IMR-90 (cell line): Measurements from ENCODE around the gene TMA16. TPM values are rescaled to one million over a fixed set of nuclear protein-coding genes. Genes with fewer than 3 reads are reported as not detected.

Experiments used
- ATAC-seq: fragments of 200-7000 bp; cut with Tn5 transposase; 2 replicates; pipeline ENCODE4 v1.9.1; 2020; ENCODE audit warnings: low read depth, mild to moderate bottlenecking, moderate library complexity
- BruUV-seq: library from RNA; stranded (reverse); fragments of 400-500 nt; replicated peaks from 2 replicates; lab custom pipeline; 2021; lab: Mats Ljungman, UMichigan
- CTCF ChIA-PET: fragments of 300-600 bp; formaldehyde crosslinking; extraction: SDS; loops from one replicate; lab custom pipeline; 2021; ENCODE audit warnings: antibody characterized with exemption; lab: Yijun Ruan, JAX
- POLR2A ChIA-PET: fragments of 300-600 bp; sonication (Branson Sonifier 250); formaldehyde crosslinking; loops from one replicate; lab custom pipeline; 2022; ENCODE audit warnings: antibody characterized with exemption; ENCODE audit not compliant: unreplicated experiment; lab: Charles Lee
- DNase-seq: peaks from one replicate; pipeline ENCODE4 v3.0.0; 2013
- H2AFZ ChIP-seq: replicated peaks from 2 replicates; pipeline ENCODE3; 2013; ENCODE audit warnings: low read length, mild to moderate bottlenecking; ENCODE audit not compliant: poor library complexity
- H2AK5ac ChIP-seq: 2 replicates; pipeline ENCODE4 v1.6.1; 2013; ENCODE audit warnings: low read depth, low read length, inconsistent platforms
- H2AK9ac ChIP-seq: replicated peaks from 2 replicates; pipeline ENCODE3; 2013; ENCODE audit warnings: mild to moderate bottlenecking, low read depth, low read length, moderate library complexity; ENCODE audit not compliant: poor library complexity
- H2BK120ac ChIP-seq: 2 replicates; pipeline ENCODE4 v1.6.1; 2013; ENCODE audit warnings: low read depth, low read length, inconsistent platforms
- H2BK15ac ChIP-seq: 3 replicates; pipeline ENCODE4 v1.6.1; 2013; ENCODE audit warnings: low read depth, low read length, inconsistent platforms
- H2BK20ac ChIP-seq: 2 replicates; pipeline ENCODE4 v1.6.1; 2013; ENCODE audit warnings: low read depth, mild to moderate bottlenecking, inconsistent platforms, low read length, moderate library complexity
- H2BK5ac ChIP-seq: 2 replicates; pipeline ENCODE4 v1.6.1; 2013; ENCODE audit warnings: mild to moderate bottlenecking, low read depth, low read length, inconsistent platforms; ENCODE audit not compliant: poor library complexity, severe bottlenecking
- H3K14ac ChIP-seq: replicated peaks from 2 replicates; pipeline ENCODE4 v1.6.1; 2013; ENCODE audit warnings: low read depth, low read length, inconsistent platforms
- H3K18ac ChIP-seq: 2 replicates; pipeline ENCODE4 v1.6.1; 2013; ENCODE audit warnings: low read depth, low read length, control low read depth
- H3K23ac ChIP-seq: 2 replicates; pipeline ENCODE4 v1.6.1; 2013; ENCODE audit warnings: low read depth, low read length, inconsistent platforms
- H3K27ac ChIP-seq: 2 replicates; pipeline ENCODE4 v1.5.1; 2013; ENCODE audit warnings: mild to moderate bottlenecking, control low read depth, low read length; ENCODE audit not compliant: insufficient read depth
- H3K27me3 ChIP-seq: 2 replicates; pipeline ENCODE4 v1.6.1; 2013; ENCODE audit warnings: low read length; ENCODE audit not compliant: control insufficient read depth, insufficient read depth
- H3K36me3 ChIP-seq: 2 replicates; pipeline ENCODE4 v1.6.1; 2013; ENCODE audit warnings: low read length, mixed read lengths; ENCODE audit not compliant: control insufficient read depth, insufficient read depth
- H3K4ac ChIP-seq: 2 replicates; pipeline ENCODE4 v1.6.1; 2013; ENCODE audit warnings: low read depth, low read length, inconsistent platforms
- H3K4me1 ChIP-seq: 2 replicates; pipeline ENCODE4 v1.6.1; 2013; ENCODE audit warnings: low read length, mixed read lengths; ENCODE audit not compliant: control insufficient read depth, insufficient read depth
- H3K4me2 ChIP-seq: 2 replicates; pipeline ENCODE4 v1.6.1; 2013; ENCODE audit warnings: low read depth, mild to moderate bottlenecking, control low read depth, low read length, moderate library complexity
- H3K4me3 ChIP-seq: 2 replicates; pipeline ENCODE4 v1.5.1; 2013; ENCODE audit warnings: low read depth, mild to moderate bottlenecking, control low read depth, low read length, moderate library complexity; ENCODE audit not compliant: insufficient read depth
- H3K56ac ChIP-seq: 2 replicates; pipeline ENCODE4 v1.6.1; 2013; ENCODE audit warnings: low read length, inconsistent platforms; ENCODE audit not compliant: insufficient read depth; ENCODE audit errors: extremely low read depth
- H3K79me1 ChIP-seq, 2 experiments: 2 replicates each; pipeline ENCODE4 v1.6.1; 2013; ENCODE audit warnings: low read length in 2 of 2, inconsistent platforms in 1 of 2, low read depth in 1 of 2
- H3K9ac ChIP-seq: 2 replicates; pipeline ENCODE4 v1.6.1; 2013; ENCODE audit warnings: low read depth, low read length, control low read depth
- H3K9me1 ChIP-seq: 2 replicates; pipeline ENCODE4 v1.6.1; 2013; ENCODE audit warnings: low read length, inconsistent platforms; ENCODE audit not compliant: insufficient read depth
- H3K9me3 ChIP-seq: 2 replicates; pipeline ENCODE4 v1.6.1; 2013; ENCODE audit warnings: low read length; ENCODE audit not compliant: control insufficient read depth, insufficient read depth
- H4K20me1 ChIP-seq: 2 replicates; pipeline ENCODE4 v1.6.1; 2013; ENCODE audit warnings: low read length, inconsistent platforms; ENCODE audit not compliant: insufficient read depth
- H4K5ac ChIP-seq: 2 replicates; pipeline ENCODE4 v1.6.1; 2013; ENCODE audit warnings: mild to moderate bottlenecking, low read depth, low read length, control low read depth
- H4K8ac ChIP-seq, 2 experiments: 2 replicates each; pipeline ENCODE4 v1.6.1; 2013; ENCODE audit warnings: low read depth in 2 of 2, low read length in 2 of 2, control low read depth in 1 of 2, inconsistent platforms in 1 of 2
- H4K91ac ChIP-seq: 2 replicates; pipeline ENCODE4 v1.6.1; 2013; ENCODE audit warnings: low read depth, low read length, inconsistent platforms; ENCODE audit not compliant: insufficient read depth
- BHLHE40 ChIP-seq: fragments of 150-350 bp; IDR thresholded peaks from 2 replicates; pipeline ENCODE4 v1.6.1; 2016; ENCODE audit warnings: mild to moderate bottlenecking, low read depth, low read length
- CEBPB ChIP-seq: IDR thresholded peaks from 2 replicates; pipeline ENCODE4 v1.6.1; 2012; ENCODE audit warnings: low read depth, low read length, improper control_type of control experiment
- CHD1 ChIP-seq: IDR thresholded peaks from 2 replicates; pipeline ENCODE4 v1.6.1; 2012; ENCODE audit warnings: low read depth, low read length, improper control_type of control experiment
- FOS ChIP-seq: fragments of 150-350 bp; IDR thresholded peaks from 2 replicates; pipeline ENCODE4 v1.6.1; 2016; ENCODE audit warnings: low read depth, low read length
- MAFK ChIP-seq: IDR thresholded peaks from 2 replicates; pipeline ENCODE4 v1.6.1; 2012; ENCODE audit warnings: low read depth, low read length, improper control_type of control experiment
- MAZ ChIP-seq: IDR thresholded peaks from 2 replicates; pipeline ENCODE4 v1.6.1; 2012; ENCODE audit warnings: low read depth, mild to moderate bottlenecking, low read length, improper control_type of control experiment, moderate library complexity, borderline replicate concordance
- MXI1 ChIP-seq: IDR thresholded peaks from 2 replicates; pipeline ENCODE4 v1.6.1; 2012; ENCODE audit warnings: low read depth, mild to moderate bottlenecking, low read length, moderate library complexity, borderline replicate concordance
- NFE2L2 ChIP-seq: fragments of 150-350 bp; IDR thresholded peaks from 2 replicates; pipeline ENCODE4 v1.6.1; 2016; ENCODE audit warnings: low read depth, mild to moderate bottlenecking, low read length
- RAD21 ChIP-seq: IDR thresholded peaks from 2 replicates; pipeline ENCODE4 v1.6.1; 2012; ENCODE audit warnings: low read length, improper control_type of control experiment
- RCOR1 ChIP-seq: IDR thresholded peaks from 2 replicates; pipeline ENCODE4 v1.6.1; 2012; ENCODE audit warnings: mild to moderate bottlenecking, low read length, improper control_type of control experiment; ENCODE audit not compliant: insufficient replicate concordance
- RFX5 ChIP-seq: IDR thresholded peaks from 2 replicates; pipeline ENCODE4 v1.8.0; 2012; ENCODE audit warnings: low read depth, mild to moderate bottlenecking, low read length, moderate library complexity
- WGBS, 2 experiments: methylation state at CpG; one replicate each; pipeline versions ENCODE4 v1.1.5 to v1.1.7; 2013; ENCODE audit warnings: missing lambda C conversion rate in 2 of 2; ENCODE audit not compliant: insufficient read length in 1 of 2; ENCODE audit errors: extremely low coverage in 2 of 2; 5-methylcytosine and 5-hydroxymethylcytosine counted together
- dilution Hi-C: fragments of 300-500 bp; cut with HindIII; formaldehyde crosslinking; loops from one replicate; pipeline ENCODE4 v1.14.3; 2018; ENCODE audit warnings: low sequenced_read_pairs; ENCODE audit not compliant: unreplicated experiment
- in situ Hi-C: fragments of 300-500 bp; cut with MboI; formaldehyde crosslinking; loops from 3 replicates; pipeline ENCODE4 v1.14.3; 2019; ENCODE audit warnings: low sequenced_read_pairs, inconsistent platforms, mixed read lengths
- intact Hi-C: fragments of 100-400 bp; cut with micrococcal nuclease; formaldehyde crosslinking; loops from 2 replicates; pipeline ENCODE4 v1.10.0; 2022
- polyA plus RNA-seq, 3 experiments: library from polyadenylated mRNA; depleted of rRNA; stranded (reverse); fragments of >200 nt; gene quantifications; 2 replicates each; pipeline ENCODE4 v1.2.3, GENCODE V29; 2012; ENCODE audit warnings: low replicate concordance in 1 of 3
- total RNA-seq: library from RNA; depleted of rRNA; stranded (reverse); fragments of >200 nt; gene quantifications from 2 replicates; pipeline ENCODE4 v1.2.3, GENCODE V29; 2012
- TF ChIP-seq, protein P1 (sequence below): fragments of 150-350 bp; IDR thresholded peaks from 2 replicates; pipeline ENCODE4 v1.6.1; 2016; ENCODE audit warnings: low read depth, mild to moderate bottlenecking, low read length, moderate library complexity, borderline replicate concordance
- TF ChIP-seq, protein P2 (sequence below): conservative IDR thresholded peaks from 2 replicates; pipeline ENCODE4 v1.5.1; 2012; ENCODE audit warnings: mild to moderate bottlenecking, low read depth, low read length, improper control_type of control experiment
- TF ChIP-seq, protein P3 (sequence below): fragments of 150-350 bp; IDR thresholded peaks from 2 replicates; pipeline ENCODE4 v1.6.1; 2017; ENCODE audit warnings: mild to moderate bottlenecking, antibody characterized with exemption, low read length, low read depth

TMA16 gene
- total and polyA plus RNA-seq, 2 of the 4 experiments (the other 2 are of a cell fraction) = 9.3 to 19.8 TPM

DNA sequence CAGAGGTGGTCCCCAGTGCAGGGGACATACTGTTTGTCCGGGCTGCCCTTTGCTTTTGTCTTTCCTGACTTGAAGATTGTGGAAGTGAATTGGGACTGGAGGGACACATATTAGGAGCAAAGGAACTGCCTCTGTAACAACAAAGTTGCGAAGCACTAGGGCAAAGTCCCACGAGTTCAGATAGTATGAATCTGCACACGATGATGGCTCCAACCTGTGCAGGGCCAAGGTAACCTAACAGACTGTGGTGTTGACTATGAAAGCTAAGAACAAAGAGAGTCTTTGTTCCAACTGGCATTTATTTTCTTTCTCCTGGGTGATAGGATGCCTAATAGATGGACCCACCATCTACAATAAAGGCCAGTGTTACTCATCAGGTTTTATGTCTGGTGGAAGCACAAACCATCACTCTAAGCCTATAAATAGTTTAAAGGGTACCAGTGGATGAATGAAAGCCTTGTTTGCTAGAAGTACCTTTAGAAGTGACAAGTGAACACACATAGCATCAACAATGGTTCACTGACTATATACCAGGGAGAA is 71.8 kb downstream of the TMA16 start:
- DNase-seq (no peak), ATAC-seq (no peak)
- intact Hi-C loops = no loop called here
- Histone ChIP-seq H3K23ac (no peak overlapping the region), H3K4me2 (no peak overlapping the region), H2BK120ac (no peak overlapping the region), H3K18ac (no peak overlapping the region), H3K56ac (no peak overlapping the region), H3K36me3 (no peaks in the 10 kb centered on the region), H2AFZ (no peak overlapping the region), H2BK5ac (no peak overlapping the region), H3K4me1 (no peaks in the 10 kb centered on the region), H3K14ac (no peak overlapping the region), H3K9ac (no peak overlapping the region), H3K9me3 (no peaks in the 10 kb centered on the region), H3K79me1 (no peaks in the 10 kb centered on the region), H2BK20ac (no peak overlapping the region), H4K20me1 (no peaks in the 10 kb centered on the region), H3K9me1 (no peaks in the 10 kb centered on the region), H2AK9ac (no peak overlapping the region), H3K4ac (no peak overlapping the region), H3K27ac (no peak overlapping the region), H4K91ac (no peak overlapping the region), H3K4me3 (no peak overlapping the region), H2BK15ac (no peak overlapping the region), H3K27me3 (peaks cover 2% of the 10 kb centered on the region; the same call in 1 of the 2 replicates), H4K8ac (no peak overlapping the region), H2AK5ac (no peak overlapping the region), H4K5ac (no peak overlapping the region)
- TF ChIP-seq CHD1 (no peak), RAD21 (no peak), FOS (no peak), RCOR1 (no peak), BHLHE40 (no peak), NFE2L2 (no peak), CEBPB (no peak), MAFK (no peak), MAZ (no peak), RFX5 (no peak), MXI1 (no peak)
- TF ChIP-seq, protein P1, sequence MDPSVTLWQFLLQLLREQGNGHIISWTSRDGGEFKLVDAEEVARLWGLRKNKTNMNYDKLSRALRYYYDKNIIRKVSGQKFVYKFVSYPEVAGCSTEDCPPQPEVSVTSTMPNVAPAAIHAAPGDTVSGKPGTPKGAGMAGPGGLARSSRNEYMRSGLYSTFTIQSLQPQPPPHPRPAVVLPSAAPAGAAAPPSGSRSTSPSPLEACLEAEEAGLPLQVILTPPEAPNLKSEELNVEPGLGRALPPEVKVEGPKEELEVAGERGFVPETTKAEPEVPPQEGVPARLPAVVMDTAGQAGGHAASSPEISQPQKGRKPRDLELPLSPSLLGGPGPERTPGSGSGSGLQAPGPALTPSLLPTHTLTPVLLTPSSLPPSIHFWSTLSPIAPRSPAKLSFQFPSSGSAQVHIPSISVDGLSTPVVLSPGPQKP = no peak
- TF ChIP-seq, protein P2, sequence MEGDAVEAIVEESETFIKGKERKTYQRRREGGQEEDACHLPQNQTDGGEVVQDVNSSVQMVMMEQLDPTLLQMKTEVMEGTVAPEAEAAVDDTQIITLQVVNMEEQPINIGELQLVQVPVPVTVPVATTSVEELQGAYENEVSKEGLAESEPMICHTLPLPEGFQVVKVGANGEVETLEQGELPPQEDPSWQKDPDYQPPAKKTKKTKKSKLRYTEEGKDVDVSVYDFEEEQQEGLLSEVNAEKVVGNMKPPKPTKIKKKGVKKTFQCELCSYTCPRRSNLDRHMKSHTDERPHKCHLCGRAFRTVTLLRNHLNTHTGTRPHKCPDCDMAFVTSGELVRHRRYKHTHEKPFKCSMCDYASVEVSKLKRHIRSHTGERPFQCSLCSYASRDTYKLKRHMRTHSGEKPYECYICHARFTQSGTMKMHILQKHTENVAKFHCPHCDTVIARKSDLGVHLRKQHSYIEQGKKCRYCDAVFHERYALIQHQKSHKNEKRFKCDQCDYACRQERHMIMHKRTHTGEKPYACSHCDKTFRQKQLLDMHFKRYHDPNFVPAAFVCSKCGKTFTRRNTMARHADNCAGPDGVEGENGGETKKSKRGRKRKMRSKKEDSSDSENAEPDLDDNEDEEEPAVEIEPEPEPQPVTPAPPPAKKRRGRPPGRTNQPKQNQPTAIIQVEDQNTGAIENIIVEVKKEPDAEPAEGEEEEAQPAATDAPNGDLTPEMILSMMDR = no peak
- TF ChIP-seq, protein P3, sequence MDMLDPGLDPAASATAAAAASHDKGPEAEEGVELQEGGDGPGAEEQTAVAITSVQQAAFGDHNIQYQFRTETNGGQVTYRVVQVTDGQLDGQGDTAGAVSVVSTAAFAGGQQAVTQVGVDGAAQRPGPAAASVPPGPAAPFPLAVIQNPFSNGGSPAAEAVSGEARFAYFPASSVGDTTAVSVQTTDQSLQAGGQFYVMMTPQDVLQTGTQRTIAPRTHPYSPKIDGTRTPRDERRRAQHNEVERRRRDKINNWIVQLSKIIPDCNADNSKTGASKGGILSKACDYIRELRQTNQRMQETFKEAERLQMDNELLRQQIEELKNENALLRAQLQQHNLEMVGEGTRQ = no peak
- dilution Hi-C loops = no loop called here
- 50% methylated on average over 2 of the region's 4 CpGs; no CpG with 5 or more reads in 1 of the 2 experiments for WGBS, 2 experiments
- ChIA-PET CTCF (interaction anchor here (0.9 kb wide), 2 partner anchors 12 to 18 kb away, joined by 3 to 4 read pairs; no protein-coding TSS in a partner anchor), POLR2A (no interaction called here)
- no TSS peak for BruUV-seq
- in situ Hi-C loops = no loop called here
